ENCODE results near the gene PTPRM.

The PTPRM gene

GRCh38 chr18:8011906-8012305, 444.8 kb downstream of the PTPRM start:
- no peak for TF ChIP-seq CTCF (IDR thresholded peaks at IDR 0.05; ENCODE audit: low read depth, low read length)
- H3K4me3 ChIP-seq (replicated peaks in 1 of 2; ENCODE audit: low read depth in 2 of 2, low read length in 2 of 2): no peak overlapping the region
- no peak for DNase-seq (ENCODE audit: low read depth in 2 of 2)

- no peak for TF ChIP-seq CTCF (IDR thresholded peaks at IDR 0.05; ENCODE audit: low read depth, low read length)
- DNase-seq (ENCODE audit: low read depth in 2 of 2): no peak
Measured at GRCh38 chr18:8018701-8019331, 451.7 kb downstream of the PTPRM start.

GRCh38 chr18:8019600-8019999, 452.5 kb downstream of the PTPRM start:
- no peak for DNase-seq (ENCODE audit: low read depth in 2 of 2)
- H3K4me3 ChIP-seq (replicated peaks in 1 of 2; ENCODE audit: low read depth in 2 of 2, low read length in 2 of 2): no peak overlapping the region
- TF ChIP-seq CTCF (IDR thresholded peaks at IDR 0.05; ENCODE audit: low read depth, low read length): no peak

More at GRCh38 chr18:8018701-8019331, 451.7 kb downstream of the PTPRM start:
- H3K4me3 ChIP-seq (replicated peaks in 1 of 2; ENCODE audit: low read depth in 2 of 2, low read length in 2 of 2): no peak overlapping the region

GRCh38 chr18:8020132-8020846, 453.2 kb downstream of the PTPRM start:
- no peak for TF ChIP-seq CTCF (IDR thresholded peaks at IDR 0.05; ENCODE audit: low read depth, low read length)
- peak in 1 of 2 donors; percentile 11 for DNase-seq (ENCODE audit: low read depth in 2 of 2)
- no peak overlapping the region for H3K4me3 ChIP-seq (replicated peaks in 1 of 2; ENCODE audit: low read depth in 2 of 2, low read length in 2 of 2)

GRCh38 chr18:8029061-8029460, 461.9 kb downstream of the PTPRM start:
- TF ChIP-seq CTCF (IDR thresholded peaks at IDR 0.05; ENCODE audit: low read depth, low read length): no peak
- no peak for DNase-seq (ENCODE audit: low read depth in 2 of 2)
- no peak overlapping the region for H3K4me3 ChIP-seq (replicated peaks in 1 of 2; ENCODE audit: low read depth in 2 of 2, low read length in 2 of 2)

- DNase-seq (ENCODE audit: low read depth in 2 of 2): no peak
- TF ChIP-seq CTCF (IDR thresholded peaks at IDR 0.05; ENCODE audit: low read depth, low read length): no peak
- no peak overlapping the region for H3K4me3 ChIP-seq (replicated peaks in 1 of 2; ENCODE audit: low read depth in 2 of 2, low read length in 2 of 2)
Measured at GRCh38 chr18:8029731-8030130, 462.6 kb downstream of the PTPRM start.
